GM21447 (cell line): ENCODE data around the gene EPHX1.

Source experiments
- ATAC-seq: cut with Tn5 transposase; IDR thresholded peaks from one replicate; pipeline ENCODE4 v1.9.1; 2021; ENCODE audit not compliant: unreplicated experiment

Gene EPHX1

DNA sequence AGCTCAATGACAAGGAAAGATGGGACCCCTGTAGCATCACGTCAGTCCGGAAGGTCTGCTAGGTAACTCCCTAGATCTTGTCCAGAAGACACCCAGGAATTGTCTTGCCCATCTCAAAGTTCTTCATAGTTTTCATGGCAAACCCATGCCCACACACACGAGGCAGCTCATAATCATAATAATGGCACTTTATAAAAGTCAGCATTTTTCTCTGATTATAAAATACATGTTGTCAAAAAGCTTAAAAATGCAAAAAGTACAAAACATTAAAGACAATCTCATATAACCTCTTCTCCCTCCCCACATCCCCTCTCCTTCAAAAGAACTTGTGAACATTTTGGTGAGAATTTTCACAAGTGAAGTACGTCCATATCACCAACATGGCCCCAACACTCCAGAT, 30.8 kb downstream of the EPHX1 start:
- no peak for ATAC-seq

DNA sequence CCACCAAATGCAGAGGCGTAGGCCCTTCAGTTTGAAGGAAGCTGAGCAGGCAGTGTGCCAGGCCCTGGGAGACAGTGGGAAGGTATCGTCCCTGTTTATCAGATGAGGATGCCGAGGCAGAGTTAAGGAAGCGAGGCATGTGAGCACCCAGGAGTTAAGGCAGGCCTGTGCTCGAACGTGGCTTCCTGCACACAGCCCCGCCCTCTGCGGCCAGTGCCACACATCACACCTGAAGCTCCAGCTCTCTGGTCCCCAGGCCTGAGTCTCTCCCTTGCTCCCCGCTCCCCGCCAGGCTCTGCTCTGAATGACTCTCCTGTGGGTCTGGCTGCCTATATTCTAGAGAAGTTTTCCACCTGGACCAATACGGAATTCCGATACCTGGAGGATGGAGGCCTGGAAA, 32.1 kb downstream of the EPHX1 start:
- ATAC-seq: no peak

DNA sequence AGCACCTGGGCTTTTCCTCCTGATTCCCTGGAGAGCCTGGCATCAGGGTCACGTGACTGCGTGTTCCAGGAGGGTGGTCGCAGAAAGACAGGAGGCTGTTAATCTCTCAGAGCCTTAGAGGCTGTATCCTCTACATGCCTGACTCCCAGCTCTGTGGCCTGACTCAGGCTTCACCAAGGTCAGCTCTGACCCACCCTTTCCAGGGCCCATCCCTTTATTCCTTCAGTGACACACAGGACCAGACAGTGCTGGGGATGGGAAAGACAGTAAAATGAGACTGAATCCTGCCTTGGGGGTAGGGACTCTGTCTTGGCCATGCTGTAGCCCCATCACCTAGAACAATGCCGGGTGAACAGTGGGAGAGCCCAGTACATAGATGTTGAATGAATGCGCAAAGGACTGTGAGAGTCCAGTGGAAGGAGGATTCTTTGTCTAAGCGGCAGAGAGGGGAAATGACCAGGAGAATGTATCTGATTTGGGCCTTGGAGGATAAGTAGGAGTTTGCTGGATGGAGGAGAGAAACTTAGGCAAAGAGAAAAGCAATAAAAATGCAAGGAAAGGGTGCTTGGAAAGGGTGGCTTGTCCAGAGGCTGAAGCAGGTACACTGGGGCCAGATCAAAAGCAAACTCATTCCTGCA, 33.0 kb downstream of the EPHX1 start:
- ATAC-seq: no peak

DNA sequence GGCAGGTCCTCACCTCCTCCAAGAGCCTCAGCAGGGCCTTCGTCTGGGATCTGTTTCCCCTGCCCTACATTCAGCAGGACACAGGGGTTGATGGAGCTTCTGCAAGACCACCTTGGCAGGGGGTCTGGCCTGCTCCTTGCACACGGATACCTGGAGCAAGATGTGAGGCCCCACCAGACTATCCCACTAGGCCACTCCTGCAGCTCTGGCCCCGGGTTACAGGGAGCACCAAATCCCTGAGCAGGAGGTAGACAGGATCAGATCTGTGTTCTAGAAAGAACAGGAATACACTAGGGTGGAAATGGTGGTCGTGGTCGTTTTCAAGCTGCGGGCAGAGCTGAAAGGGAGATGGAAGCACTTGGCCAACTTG, 33.5 kb downstream of the EPHX1 start:
- ATAC-seq: no peak

DNA sequence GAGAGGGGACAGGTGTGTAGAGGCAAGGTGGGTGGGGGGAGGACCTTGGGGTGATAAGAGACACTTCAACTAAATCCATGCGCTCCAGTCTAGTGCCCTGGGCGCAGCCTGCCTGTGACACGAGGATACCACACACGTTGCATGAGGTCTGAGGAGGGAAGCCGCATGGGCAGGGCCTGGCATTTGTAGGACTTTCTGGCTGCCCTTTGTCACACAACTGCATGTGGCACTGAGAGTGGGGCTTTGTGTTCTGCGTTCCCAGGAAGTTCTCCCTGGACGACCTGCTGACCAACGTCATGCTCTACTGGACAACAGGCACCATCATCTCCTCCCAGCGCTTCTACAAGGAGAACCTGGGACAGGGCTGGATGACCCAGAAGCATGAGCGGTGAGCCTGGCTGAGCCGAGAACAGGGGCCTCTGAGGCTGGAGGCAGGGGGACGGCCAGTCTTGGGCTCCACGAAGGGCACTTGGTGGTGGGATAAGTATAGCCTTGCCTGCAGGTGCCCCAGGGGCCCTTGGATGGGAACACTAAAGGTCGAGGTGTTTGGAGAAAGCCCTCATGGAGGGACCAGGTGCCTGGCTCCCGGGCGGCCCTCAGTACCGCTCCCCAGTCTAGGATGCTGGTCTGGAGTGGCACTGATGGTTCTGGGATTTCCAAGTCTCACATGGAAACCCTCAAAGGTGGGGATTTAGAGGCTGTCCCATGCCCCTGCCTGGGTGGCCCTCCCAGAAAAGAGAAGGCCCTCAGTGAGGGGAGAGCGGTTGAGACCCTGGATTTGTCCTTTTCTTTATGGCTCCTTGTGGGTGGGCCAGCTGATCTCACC, 34.5 kb downstream of the EPHX1 start:
- ATAC-seq: no peak

DNA sequence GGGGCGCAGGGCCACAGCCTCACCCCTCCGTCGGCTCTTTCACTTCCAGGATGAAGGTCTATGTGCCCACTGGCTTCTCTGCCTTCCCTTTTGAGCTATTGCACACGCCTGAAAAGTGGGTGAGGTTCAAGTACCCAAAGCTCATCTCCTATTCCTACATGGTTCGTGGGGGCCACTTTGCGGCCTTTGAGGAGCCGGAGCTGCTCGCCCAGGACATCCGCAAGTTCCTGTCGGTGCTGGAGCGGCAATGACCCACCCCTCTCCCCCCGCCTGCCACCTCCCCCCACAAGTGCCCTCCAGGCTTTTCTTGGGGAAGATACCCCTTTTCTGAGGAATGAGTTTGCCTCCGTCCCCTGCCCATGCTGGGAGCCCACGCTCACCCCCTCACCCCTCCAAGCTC, 35.2 kb downstream of the EPHX1 start:
- no peak for ATAC-seq

DNA sequence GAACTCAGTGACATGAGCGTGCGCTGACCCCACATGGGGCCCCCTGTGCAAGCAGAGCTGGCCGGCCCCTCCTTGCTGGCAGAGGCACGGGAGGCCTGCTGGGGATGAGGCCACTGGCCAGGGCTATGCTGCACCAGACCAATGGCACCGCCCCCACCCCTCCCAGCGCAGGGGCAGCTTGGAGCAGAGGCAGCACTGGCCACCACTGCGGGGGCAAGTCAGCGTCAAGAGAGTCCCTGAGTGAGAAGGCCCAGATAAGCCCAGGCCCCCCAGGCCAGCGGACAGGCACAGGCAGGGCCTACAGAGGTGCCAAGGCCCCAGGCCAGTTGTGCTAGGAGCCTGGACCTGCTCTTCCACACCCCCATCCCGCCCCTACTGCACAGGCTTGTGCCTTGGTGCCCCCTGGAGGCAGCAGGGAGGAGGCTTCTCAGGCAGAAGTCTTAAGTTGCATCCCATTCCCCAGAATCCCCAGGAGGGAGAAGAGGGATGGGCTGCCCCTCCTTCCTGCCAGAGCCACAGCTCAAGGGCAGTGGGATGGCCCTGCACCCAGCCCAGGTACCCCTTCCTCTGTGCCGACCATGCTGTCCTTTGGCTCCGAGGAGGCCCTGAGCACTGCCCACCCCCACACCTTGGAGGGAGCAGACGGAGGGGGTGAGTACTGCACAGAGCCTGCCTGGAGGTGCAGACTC, 35.8 kb downstream of the EPHX1 start:
- ATAC-seq: no peak

DNA sequence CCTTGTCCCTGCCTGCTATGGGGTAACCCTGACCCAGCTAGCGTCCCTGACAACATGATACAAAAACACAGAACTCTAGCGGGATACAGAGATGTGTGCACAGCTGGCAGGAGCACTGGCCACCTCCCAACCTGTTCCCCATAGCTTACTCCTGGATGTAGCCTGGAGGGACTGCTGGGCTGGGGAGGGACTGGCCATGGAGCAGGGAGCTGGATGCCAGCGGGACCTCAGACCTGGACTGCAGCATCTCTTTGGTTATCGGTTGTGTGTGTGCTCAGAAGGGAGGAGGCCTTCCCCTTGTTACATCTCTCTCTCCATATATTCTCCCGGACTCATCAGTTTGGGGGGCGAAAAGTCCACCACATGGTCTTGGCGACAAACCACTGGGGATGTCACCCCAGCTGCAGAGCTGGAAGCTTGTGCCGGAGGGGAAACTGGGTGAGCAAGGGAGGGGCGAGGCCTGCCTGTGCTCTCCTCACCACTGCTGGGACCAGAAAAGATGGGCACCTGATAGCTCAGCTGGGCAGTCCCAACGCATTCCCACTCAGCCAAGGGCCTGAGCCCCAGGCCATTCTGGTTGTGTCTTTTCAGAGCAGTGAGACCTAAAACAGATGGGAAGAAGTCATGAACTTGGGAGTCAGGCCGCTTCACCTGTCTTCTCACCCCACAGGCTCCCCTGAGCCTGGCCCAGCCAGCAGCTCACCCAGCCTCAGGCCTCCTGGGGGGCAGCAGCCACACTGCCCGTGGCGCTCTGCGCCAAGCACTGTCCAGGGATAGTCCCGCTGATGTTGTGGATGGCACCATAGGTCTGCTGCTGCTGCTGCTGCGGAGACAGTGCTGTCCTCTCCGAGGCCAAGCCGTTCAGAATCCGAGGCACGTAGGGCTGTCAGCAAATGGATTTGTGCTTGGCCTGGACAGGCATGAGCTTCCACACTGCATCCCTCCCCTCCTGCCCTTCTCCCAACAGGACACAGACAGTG, 36.7 kb downstream of the EPHX1 start:
- no peak for ATAC-seq

DNA sequence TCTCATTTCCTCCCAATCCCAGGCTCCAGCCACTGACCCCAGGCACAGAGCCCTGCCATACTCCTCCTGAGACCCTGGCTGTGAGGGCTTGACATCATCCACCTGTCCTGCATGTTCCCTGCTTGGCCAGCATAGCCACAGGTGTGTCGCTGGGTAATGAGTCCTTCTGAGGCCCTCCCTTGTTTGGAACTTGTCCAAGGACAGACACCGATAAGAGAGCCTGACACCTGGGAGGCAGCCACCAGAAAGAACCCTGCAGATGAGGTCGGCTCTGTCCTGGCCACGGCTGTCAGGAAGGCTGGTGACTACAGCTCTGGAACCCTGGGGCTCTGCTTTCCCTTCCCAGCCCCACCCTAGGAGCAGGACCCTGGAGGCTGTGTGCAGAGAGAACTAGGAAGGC, 37.7 kb downstream of the EPHX1 start:
- no peak for ATAC-seq

DNA sequence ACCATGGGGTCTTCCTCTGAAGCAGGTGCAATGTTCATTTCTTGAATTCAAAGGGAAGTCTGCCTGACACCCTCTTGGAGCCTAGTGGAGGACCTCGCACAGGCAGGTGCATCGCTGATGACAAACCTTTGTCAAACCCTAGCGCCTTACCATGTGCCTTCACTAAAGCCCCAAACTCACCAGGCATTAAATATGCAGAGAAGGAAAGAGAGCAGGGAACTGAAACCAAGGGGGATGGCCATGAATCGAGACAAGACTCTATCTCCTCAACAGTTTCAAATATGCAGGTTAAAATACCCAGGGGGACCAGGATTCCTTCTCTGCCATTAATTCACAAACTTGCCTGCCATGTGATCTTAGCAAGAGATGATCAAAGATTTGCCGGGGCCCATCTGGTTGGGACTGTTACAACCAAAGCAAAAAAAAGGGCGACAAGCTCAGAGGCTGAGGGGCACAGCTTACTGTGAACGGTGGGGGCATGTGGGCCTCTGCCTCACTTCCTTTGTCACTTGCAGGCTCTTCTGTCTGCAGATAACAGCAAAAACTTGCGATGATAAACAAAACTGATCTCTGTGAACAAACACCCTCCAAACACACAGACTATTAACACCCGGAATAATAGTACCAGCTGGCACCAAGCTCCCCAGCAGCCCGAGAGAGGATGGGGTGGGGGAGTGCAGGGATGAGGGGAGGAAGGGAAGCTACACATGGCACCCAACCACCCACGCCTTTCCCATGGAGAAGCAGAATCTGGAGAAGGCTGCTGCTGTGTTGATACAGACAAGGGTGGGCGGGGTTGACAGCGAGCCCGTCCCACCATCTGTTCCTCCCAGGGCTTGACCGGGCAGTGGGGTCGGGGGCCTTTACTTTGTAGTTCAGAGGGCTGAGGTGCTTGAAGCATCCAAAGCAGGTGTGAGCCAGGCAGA, 38.4 kb downstream of the EPHX1 start:
- ATAC-seq: peak; percentile 73

DNA sequence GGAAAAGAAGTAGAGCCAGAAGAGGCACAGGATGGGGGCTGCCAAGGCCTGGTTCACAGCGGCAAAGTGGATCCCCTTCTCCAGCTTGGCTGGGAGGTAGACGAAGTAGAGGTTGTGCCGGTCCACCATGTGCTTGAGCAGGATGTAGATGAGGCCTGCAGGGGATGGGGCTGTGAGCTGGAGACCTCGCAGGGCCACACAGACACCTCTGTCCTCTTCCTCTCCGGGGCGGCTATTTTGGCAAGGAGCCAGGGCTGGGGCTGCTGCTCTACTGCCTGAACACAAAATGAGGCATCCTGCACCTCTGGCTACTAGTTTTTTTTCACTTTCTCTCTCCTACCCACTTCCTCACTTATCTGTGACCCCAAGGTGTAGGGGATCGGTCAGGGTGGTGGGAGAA, 40.0 kb downstream of the EPHX1 start:
- ATAC-seq: no peak

DNA sequence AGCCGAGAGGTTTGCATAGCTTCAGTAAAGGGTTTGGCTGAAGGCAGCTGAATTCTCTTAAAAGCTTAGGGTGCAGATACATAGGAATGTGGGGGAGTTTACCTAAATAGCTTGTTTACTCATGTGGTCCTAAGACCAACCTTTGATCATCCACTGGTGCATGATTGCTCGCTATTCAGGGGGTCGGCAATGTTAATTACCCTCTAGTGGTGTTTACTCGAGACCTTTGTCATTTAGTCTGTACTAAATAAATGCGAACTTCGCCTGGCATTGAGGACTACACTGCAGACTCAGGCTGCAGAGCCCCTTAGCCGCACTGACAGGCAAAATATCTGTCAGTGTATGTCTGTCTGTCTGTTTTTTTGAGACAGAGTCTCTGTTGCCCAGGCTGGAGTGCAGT, 40.4 kb downstream of the EPHX1 start:
- no peak for ATAC-seq

DNA sequence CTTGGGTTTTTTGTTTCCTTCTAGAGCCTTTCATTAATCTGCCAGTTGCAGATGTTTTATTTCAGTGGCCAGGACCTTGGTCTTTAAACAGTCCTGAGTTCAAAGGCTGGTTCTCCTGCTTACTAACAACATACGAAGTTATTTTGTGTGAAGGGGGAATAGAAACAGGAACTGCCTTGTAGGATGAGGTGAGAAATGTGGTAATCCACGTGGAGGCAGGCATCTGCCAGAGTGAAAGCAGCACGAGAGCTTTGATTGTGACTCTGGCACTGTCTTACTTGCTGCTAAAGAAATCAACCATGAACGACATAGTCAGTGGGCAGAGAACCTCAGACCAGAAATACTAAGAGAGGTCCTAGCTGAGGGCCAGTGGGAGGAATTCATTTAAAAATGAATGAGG, 41.9 kb downstream of the EPHX1 start:
- ATAC-seq: peak; percentile 54

DNA sequence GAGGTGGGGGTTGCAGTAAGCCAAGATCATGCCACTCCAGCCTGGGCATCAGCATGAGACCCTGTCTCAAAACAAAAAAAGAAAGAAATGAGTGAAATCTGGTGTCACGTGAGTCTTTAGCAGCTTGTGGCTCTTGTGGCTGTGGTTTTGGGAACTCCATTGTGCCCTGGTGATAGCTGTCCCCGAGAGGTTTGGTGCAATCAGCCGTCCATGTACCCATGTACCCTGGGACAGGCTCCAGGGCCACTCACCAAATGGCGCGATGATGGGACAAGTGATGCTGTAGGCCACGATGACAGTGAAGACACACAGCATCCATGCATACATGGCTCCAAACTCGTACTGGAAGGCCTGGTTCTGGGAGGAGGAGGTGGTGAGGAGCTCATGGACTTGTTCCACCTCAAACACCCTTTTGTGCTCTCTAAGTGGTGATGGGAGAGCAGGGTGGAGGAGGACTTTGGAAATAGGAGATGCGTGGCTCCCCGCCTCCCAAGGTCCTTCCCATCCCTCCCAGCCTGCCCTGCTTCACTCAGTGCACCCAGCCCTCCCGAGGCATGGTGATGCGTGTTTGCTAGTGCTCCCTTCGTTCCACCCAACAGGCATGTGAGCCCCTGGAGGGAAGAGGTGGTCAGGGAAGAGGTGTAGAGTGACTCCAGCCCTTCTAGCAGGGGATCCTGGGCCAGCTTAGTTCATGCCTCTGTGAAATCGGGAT, 42.6 kb downstream of the EPHX1 start:
- ATAC-seq: no peak

DNA sequence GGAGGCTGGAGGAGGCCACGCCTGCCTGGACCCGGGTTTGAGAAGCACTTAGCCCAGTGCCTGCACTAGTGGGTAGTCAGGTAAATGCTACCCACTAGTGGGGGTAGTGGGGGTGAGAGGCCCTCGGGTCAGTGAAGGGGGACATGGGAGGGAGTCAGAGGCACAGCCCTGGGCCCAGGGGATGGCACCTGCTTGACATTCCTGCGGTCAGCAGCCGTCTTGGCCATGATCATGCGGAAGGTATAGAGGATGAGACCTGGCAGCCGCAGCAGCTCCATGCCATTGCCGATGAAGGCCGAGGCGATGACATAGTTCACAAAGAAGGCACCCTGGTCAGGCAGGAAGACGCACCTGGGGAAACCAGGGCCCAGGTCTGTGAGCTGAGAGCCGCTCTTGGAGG, 43.5 kb downstream of the EPHX1 start:
- no peak for ATAC-seq

DNA sequence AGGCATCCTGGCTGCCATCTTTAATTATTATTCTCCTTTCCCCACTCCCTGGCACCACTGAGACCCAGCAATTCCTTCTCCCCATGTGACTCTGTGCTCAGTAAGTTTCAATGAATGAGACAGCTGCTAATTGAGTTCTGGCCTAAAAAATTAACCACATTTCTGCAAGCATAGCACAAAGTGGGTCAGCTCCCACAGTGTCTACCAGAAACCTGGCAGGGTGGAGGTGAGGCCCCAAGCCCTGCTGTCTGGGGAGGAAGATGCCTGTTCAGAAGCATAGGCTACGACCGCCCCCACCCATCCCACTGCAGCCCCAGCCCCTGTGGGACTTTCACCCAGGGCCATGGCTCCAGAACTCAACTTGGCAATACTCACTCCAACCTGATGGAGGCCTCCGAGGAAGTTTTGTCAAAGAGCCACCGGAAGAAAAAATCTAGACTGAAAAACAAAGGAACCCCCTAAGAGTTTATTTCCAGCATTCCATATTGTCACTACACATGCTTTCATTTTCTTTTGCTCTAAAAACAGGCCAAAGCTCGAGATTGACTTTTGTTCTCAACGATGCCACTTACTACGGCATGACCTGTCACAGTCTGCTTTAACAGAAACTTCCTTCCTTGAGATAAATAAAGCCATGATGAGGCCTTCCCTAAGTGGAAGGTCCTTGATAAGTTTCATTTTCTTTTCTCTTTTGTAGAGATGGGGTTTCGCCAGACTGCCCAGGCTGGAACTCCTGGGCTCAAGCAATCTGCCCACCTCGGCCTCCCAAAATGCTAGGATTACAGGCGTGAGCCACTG, 45.8 kb downstream of the EPHX1 start:
- ATAC-seq: no peak

DNA sequence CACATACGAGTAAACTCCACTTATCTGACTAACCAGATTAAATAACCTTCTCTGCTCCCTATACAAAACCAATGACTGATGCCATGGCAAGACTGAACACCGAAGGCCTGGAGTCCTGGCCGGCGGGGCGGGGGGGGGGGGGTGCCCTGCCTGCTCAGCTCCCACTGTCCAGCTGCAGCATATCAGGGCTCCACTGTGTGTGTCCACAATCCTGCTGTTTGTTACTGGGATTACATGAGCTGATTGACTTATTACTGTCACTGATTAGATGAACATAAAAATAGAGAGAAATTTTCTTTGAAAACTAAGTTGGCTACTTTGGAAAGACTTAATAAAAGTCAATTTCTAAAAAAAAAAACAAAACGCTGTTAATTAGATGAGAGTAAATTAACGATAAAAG, 47.3 kb downstream of the EPHX1 start:
- ATAC-seq: no peak

DNA sequence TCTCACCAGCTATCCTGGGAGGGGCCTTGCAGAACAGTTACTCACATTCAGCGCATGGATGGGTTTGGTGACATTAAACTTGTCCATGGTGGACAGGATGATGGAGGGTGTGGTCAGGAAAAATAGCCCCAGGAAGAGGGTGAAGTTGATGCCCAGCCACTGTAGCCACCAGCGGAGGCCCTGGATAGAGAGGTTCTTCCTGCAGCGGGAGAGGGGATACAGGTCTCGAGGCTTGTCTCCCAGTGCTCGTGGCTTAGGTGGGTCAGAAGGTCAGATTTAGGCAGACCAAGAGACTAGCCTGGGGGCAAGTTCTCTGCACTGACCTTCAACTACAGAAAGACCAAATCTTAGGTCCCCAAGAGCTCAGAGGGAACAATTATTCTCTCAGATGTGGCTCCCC, 49.2 kb downstream of the EPHX1 start:
- no peak for ATAC-seq

DNA sequence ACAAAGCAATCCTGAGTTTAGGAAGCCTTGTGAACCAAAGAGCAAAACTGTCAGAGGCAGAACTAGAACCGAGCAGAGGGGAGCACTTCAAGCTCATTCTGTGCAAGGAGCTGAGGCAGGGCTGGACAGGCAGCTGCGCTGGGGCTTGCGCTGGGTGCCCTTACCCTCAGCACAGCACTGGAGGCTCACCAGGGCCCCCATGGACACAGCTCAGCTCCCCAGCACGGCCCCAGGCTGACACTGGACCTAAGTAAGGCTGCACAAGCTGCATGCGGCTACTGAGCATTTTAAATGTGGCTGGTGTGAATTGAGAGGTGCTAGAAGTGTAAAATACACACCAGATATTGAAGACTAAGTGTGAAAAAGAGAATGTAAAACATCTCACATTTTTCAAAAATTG, 50.2 kb downstream of the EPHX1 start:
- ATAC-seq: no peak
